GM23338 (cell line): Measurements from ENCODE around the gene CA4. TPM values are rescaled to one million over a fixed set of nuclear protein-coding genes. Genes with fewer than 3 reads are reported as not detected.
"Not testable (repeated sequence)": the region's sequence is repeated elsewhere in the genome, so short reads cannot be mapped to it uniquely, and the experiment has no call there.

Source experiments
- ATAC-seq: fragments of 200-7000 bp; cut with Tn5 transposase; 3 replicates; pipeline ENCODE4 v1.9.1; 2020
- DNase-seq: peaks from one replicate; pipeline ENCODE4 v3.0.0-alpha.2; 2015; ENCODE audit warnings: low spot score
- H2AFZ ChIP-seq: fragments of 200-600 bp; sonication (generic); 2 replicates; pipeline ENCODE4 v1.8.0; 2016; ENCODE audit warnings: antibody characterized with exemption, mild to moderate bottlenecking, moderate library complexity
- H3F3A ChIP-seq: fragments of 200-600 bp; sonication (generic); replicated peaks from 2 replicates; pipeline ENCODE4 v1.8.0; 2017; ENCODE audit warnings: antibody characterized with exemption, mixed run types, low read depth
- H3K27ac ChIP-seq: fragments of 200-600 bp; sonication (generic); 2 replicates; pipeline ENCODE4 v1.6.1; 2016; ENCODE audit warnings: low read depth
- H3K27me3 ChIP-seq: fragments of 200-600 bp; sonication (generic); 2 replicates; pipeline ENCODE4 v1.8.0; 2016; ENCODE audit warnings: mild to moderate bottlenecking, mixed run types, moderate library complexity; ENCODE audit not compliant: insufficient read depth
- H3K36me3 ChIP-seq: fragments of 200-600 bp; sonication (generic); 2 replicates; pipeline ENCODE4 v1.8.0; 2016; ENCODE audit warnings: mild to moderate bottlenecking; ENCODE audit not compliant: insufficient read depth
- H3K4me1 ChIP-seq: fragments of 200-600 bp; sonication (generic); 2 replicates; pipeline ENCODE4 v1.8.0; 2016; ENCODE audit warnings: mild to moderate bottlenecking, moderate library complexity; ENCODE audit not compliant: insufficient read depth
- H3K4me2 ChIP-seq: fragments of 200-600 bp; sonication (generic); 2 replicates; pipeline ENCODE4 v1.7.1; 2017; ENCODE audit warnings: mixed run types
- H3K4me3 ChIP-seq: fragments of 200-600 bp; sonication (generic); 2 replicates; pipeline ENCODE4 v1.6.1; 2016; ENCODE audit warnings: mixed run types
- H3K79me2 ChIP-seq: fragments of 200-600 bp; sonication (generic); replicated peaks from 2 replicates; pipeline ENCODE4 v1.8.0; 2017; ENCODE audit warnings: mild to moderate bottlenecking; ENCODE audit not compliant: insufficient read depth
- H3K9me2 ChIP-seq: fragments of 200-600 bp; sonication (generic); 2 replicates; pipeline ENCODE4 v1.8.0; 2017; ENCODE audit not compliant: insufficient read depth
- H4K20me1 ChIP-seq: fragments of 200-600 bp; sonication (generic); replicated peaks from 2 replicates; pipeline ENCODE4 v1.8.0; 2017; ENCODE audit warnings: mild to moderate bottlenecking; ENCODE audit not compliant: insufficient read depth
- H3K27ac Mint-ChIP-seq: 2 replicates; pipeline ENCODE4 v1.8.0; 2020; ENCODE audit warnings: inconsistent platforms, mild to moderate bottlenecking, moderate library complexity, mixed read lengths
- H3K27me3 Mint-ChIP-seq: 3 replicates; pipeline ENCODE4 v1.8.0; 2022; ENCODE audit warnings: low read depth, mild to moderate bottlenecking, moderate library complexity, mixed read lengths, inconsistent platforms; ENCODE audit not compliant: insufficient read depth, poor library complexity
- H3K36me3 Mint-ChIP-seq: 3 replicates; pipeline ENCODE4 v1.8.0; 2021; ENCODE audit warnings: low read depth, mild to moderate bottlenecking, inconsistent platforms, moderate library complexity, mixed read lengths
- H3K4me1 Mint-ChIP-seq: 3 replicates; pipeline ENCODE4 v1.8.0; 2020; ENCODE audit warnings: mild to moderate bottlenecking, inconsistent platforms, mixed read lengths
- H3K4me3 Mint-ChIP-seq: 3 replicates; pipeline ENCODE4 v1.8.0; 2021; ENCODE audit warnings: moderate library complexity, mild to moderate bottlenecking, inconsistent platforms, mixed read lengths
- H3K9me3 Mint-ChIP-seq: 3 replicates; pipeline ENCODE4 v1.8.0; 2020; ENCODE audit warnings: moderate library complexity, mild to moderate bottlenecking, inconsistent platforms, mixed read lengths
- CREB1 ChIP-seq: fragments of 250-450 bp; sonication (Bioruptor Pico); IDR thresholded peaks from 2 replicates; pipeline ENCODE4 v1.5.0; 2020; ENCODE audit warnings: low read depth, mild to moderate bottlenecking, moderate library complexity
- EZH2 ChIP-seq: fragments of 200-600 bp; sonication (generic); IDR thresholded peaks from one replicate; pipeline ENCODE4 v1.8.0; 2017; ENCODE audit warnings: antibody characterized with exemption, mild to moderate bottlenecking, low read depth; ENCODE audit not compliant: unreplicated experiment
- EZH2phosphoT487 ChIP-seq: fragments of 200-600 bp; sonication (generic); IDR thresholded peaks from one replicate; pipeline ENCODE4 v1.8.1; 2018; ENCODE audit warnings: antibody characterized with exemption; ENCODE audit not compliant: unreplicated experiment
- POLR2AphosphoS5 ChIP-seq: IDR thresholded peaks from 2 replicates; pipeline ENCODE4 v1.6.1; 2016; ENCODE audit warnings: antibody characterized with exemption, low read depth
- ZNF462 ChIP-seq: fragments of 250-450 bp; sonication (Bioruptor Pico); IDR thresholded peaks from 2 replicates; pipeline ENCODE4 v1.5.0; 2020; ENCODE audit warnings: mild to moderate bottlenecking, moderate library complexity
- polyA plus RNA-seq: library from polyadenylated mRNA; unstranded; fragments of >200 nt; fragmentation: Nextera tagmentation; extraction: Ambion mirVana; gene quantifications from 2 replicates; pipeline ENCODE4 v1.2.1, GENCODE V29; 2016
- total RNA-seq: library from RNA; depleted of rRNA; stranded (reverse); fragments of >200 nt; shearing (Covaris generic); gene quantifications from 2 replicates; pipeline ENCODE4 v1.2.3, GENCODE V29; 2014

CA4 gene
- total and polyA plus RNA-seq, 2 experiments from 2014 or later = 7.6 to 8.2 TPM

- no peak for TF ChIP-seq ZNF462 (CRISPR knock-in tag)
- no peak for TF ChIP-seq POLR2AphosphoS5
- no peak for TF ChIP-seq EZH2phosphoT487
- TF ChIP-seq EZH2 = no peak
- no peak for TF ChIP-seq CREB1 (CRISPR knock-in tag)
These were observed 42.1 kb upstream of the CA4 start (continued) for GRCh38 chr17:60107526-60108257.

DNA sequence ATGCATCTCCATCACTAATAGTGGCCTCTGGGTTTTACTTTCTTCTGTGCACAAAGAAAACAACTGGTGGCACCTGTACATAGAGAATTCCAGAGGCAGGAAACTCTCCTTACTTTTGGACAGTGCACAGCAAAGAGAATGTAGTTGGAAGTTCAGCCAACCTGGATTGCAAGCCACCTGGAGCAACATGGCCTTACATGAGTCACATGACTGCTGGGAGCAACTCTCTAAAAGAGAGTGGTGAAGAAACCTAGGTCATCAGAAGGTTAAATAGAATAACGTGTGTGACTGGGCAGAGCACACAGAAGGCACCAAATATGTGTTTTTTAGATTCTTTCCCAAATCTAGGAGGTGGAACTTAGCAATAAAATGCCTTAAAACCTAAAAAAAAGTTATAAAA, 41.5 kb upstream of the CA4 start:
- H3F3A ChIP-seq, H2AFZ ChIP-seq, H3K36me3 Mint-ChIP-seq, H3K4me1 Mint-ChIP-seq, H3K27me3 Mint-ChIP-seq, H3K4me3 Mint-ChIP-seq, H3K27me3 ChIP-seq, H3K27ac ChIP-seq, H3K79me2 ChIP-seq, H3K4me2 ChIP-seq, DNase-seq, H3K9me2 ChIP-seq, ATAC-seq, H3K9me3 Mint-ChIP-seq, H4K20me1 ChIP-seq, H3K4me1 ChIP-seq, H3K27ac Mint-ChIP-seq, H3K4me3 ChIP-seq, H3K36me3 ChIP-seq: not testable (repeated sequence)
